Activated CD8-positive, alpha-beta T cell treated with anti-CD3 and anti-CD28 coated beads, Interleukin-2, amount 10 ng/mL, durations not matched to agents 7 days and 5 days (primary cell): Measurements from ENCODE around the gene ZCCHC24. TPM values are rescaled to one million over a fixed set of nuclear protein-coding genes. Genes with fewer than 3 reads are reported as not detected.

ENCODE experiments used
- ATAC-seq: fragments of 150-1000 bp; cut with Tn5 transposase; one replicate; pipeline ENCODE4 v1.10.0; 2021; ENCODE audit warnings: moderate library complexity
- CTCF ChIA-PET: fragments of 350-600 bp; sonication (Branson Sonifier 250); formaldehyde crosslinking; loops from one replicate; lab custom pipeline; 2021; ENCODE audit warnings: antibody characterized with exemption; lab: Charles Lee
- POLR2A ChIA-PET: fragments of 350-600 bp; sonication (Branson Sonifier 250); formaldehyde crosslinking; loops from one replicate; lab custom pipeline; 2021; ENCODE audit warnings: antibody characterized with exemption; lab: Charles Lee
- DNase-seq: peaks from one replicate; pipeline ENCODE4 v3.0.0-alpha.2; 2020
- H3K27ac Mint-ChIP-seq: one replicate; pipeline ENCODE4 v1.8.0; 2021; ENCODE audit warnings: mild to moderate bottlenecking, mixed read lengths
- H3K27me3 Mint-ChIP-seq: one replicate; pipeline ENCODE4 v1.8.0; 2021; ENCODE audit warnings: low read depth, mixed read lengths
- H3K36me3 Mint-ChIP-seq: one replicate; pipeline ENCODE4 v1.8.0; 2021; ENCODE audit warnings: low read depth, mixed read lengths
- H3K4me1 Mint-ChIP-seq: one replicate; pipeline ENCODE4 v1.8.0; 2021; ENCODE audit warnings: low read depth, mixed read lengths
- H3K4me3 Mint-ChIP-seq: one replicate; pipeline ENCODE4 v1.8.0; 2021; ENCODE audit warnings: mild to moderate bottlenecking, mixed read lengths
- H3K9me3 Mint-ChIP-seq: one replicate; pipeline ENCODE4 v1.8.0; 2022; ENCODE audit warnings: mixed read lengths; ENCODE audit not compliant: insufficient read depth
- total RNA-seq, 2 experiments: library from RNA; stranded (reverse); gene quantifications; one replicate each; pipeline ENCODE4 v1.2.3, GENCODE V29; 2021

ZCCHC24 gene
- total RNA-seq, 2 experiments from 2014 or later = 1.7 to 1.8 TPM

- Mint-ChIP-seq H3K9me3 (no peaks in the 10 kb centered on the region), H3K4me3 (no peak overlapping the region), H3K4me1 (peaks cover 3% of the 10 kb centered on the region), H3K27ac (no peak overlapping the region), H3K27me3 (peaks cover 18% of the 10 kb centered on the region), H3K36me3 (no peaks in the 10 kb centered on the region)
- ChIA-PET CTCF (no interaction called here), POLR2A (no interaction called here)
- DNase-seq (no peak), ATAC-seq (no peak)
These were observed 38.5 kb upstream of the ZCCHC24 start for GRCh38 chr10:79483948-79484347.

GRCh38 chr10:79483299-79483698, 37.9 kb upstream of the ZCCHC24 start:
- no peaks in the 10 kb centered on the region for H3K36me3 Mint-ChIP-seq
- H3K4me3 Mint-ChIP-seq = no peak overlapping the region
- ChIA-PET CTCF (interaction anchor here (1.9 to 2.8 kb wide), 2 partner anchors 15 to 109 kb away, joined by 4 to 9 read pairs; no protein-coding TSS in a partner anchor), POLR2A (interaction anchor here (1.0 kb wide), 1 partner anchor 218 kb away, joined by 3 read pairs; no protein-coding TSS in a partner anchor)
- no peak for ATAC-seq
- DNase-seq = no peak
- no peak overlapping the region for H3K27ac Mint-ChIP-seq
- H3K9me3 Mint-ChIP-seq = no peaks in the 10 kb centered on the region
- no peaks in the 10 kb centered on the region for H3K4me1 Mint-ChIP-seq
- H3K27me3 Mint-ChIP-seq = peaks cover 18% of the 10 kb centered on the region

GRCh38 chr10:79482741-79483140, 37.3 kb upstream of the ZCCHC24 start:
- no peak overlapping the region for H3K4me3 Mint-ChIP-seq
- ATAC-seq (no peak), DNase-seq (no peak)
- POLR2A ChIA-PET = interaction anchor here (1.0 kb wide), 1 partner anchor 217 kb away, joined by 3 read pairs; no protein-coding TSS in a partner anchor
- CTCF ChIA-PET = interaction anchor here (1.0 to 2.8 kb wide), 3 partner anchors 9 to 108 kb away, joined by 3 to 9 read pairs (median 4); no protein-coding TSS in a partner anchor
- H3K27ac Mint-ChIP-seq = no peak overlapping the region
- no peaks in the 10 kb centered on the region for H3K4me1 Mint-ChIP-seq
- no peaks in the 10 kb centered on the region for H3K9me3 Mint-ChIP-seq
- H3K36me3 Mint-ChIP-seq = no peaks in the 10 kb centered on the region
- peaks cover 18% of the 10 kb centered on the region for H3K27me3 Mint-ChIP-seq

- Mint-ChIP-seq H3K27ac (no peak overlapping the region), H3K27me3 (peaks cover 22% of the 10 kb centered on the region), H3K4me1 (no peaks in the 10 kb centered on the region), H3K4me3 (no peak overlapping the region), H3K9me3 (no peaks in the 10 kb centered on the region), H3K36me3 (no peaks in the 10 kb centered on the region)
- ChIA-PET CTCF (interaction anchor here (1.0 to 2.8 kb wide), 3 partner anchors 9 to 108 kb away, joined by 3 to 9 read pairs (median 4); no protein-coding TSS in a partner anchor), POLR2A (interaction anchor here (1.0 kb wide), 1 partner anchor 217 kb away, joined by 3 read pairs; no protein-coding TSS in a partner anchor)
- DNase-seq (no peak), ATAC-seq (no peak)
These were observed 36.9 kb upstream of the ZCCHC24 start for GRCh38 chr10:79482304-79482703.

GRCh38 chr10:79479283-79479909, 34.0 kb upstream of the ZCCHC24 start:
- no peaks in the 10 kb centered on the region for H3K36me3 Mint-ChIP-seq
- no peak overlapping the region for H3K4me3 Mint-ChIP-seq
- H3K9me3 Mint-ChIP-seq = no peaks in the 10 kb centered on the region
- no peak overlapping the region for H3K27ac Mint-ChIP-seq
- ATAC-seq (no peak), DNase-seq (no peak)
- H3K27me3 Mint-ChIP-seq = peaks cover 27% of the 10 kb centered on the region
- H3K4me1 Mint-ChIP-seq = no peaks in the 10 kb centered on the region
- ChIA-PET POLR2A (no interaction called here), CTCF (interaction anchor here (1.0 kb wide), 1 partner anchor 10 kb away, joined by 4 read pairs; no protein-coding TSS in a partner anchor)

GRCh38 chr10:79477456-79477855, 32.0 kb upstream of the ZCCHC24 start:
- Mint-ChIP-seq H3K27me3 (peaks cover 36% of the 10 kb centered on the region), H3K9me3 (no peaks in the 10 kb centered on the region), H3K4me3 (no peak overlapping the region), H3K4me1 (no peaks in the 10 kb centered on the region), H3K36me3 (no peaks in the 10 kb centered on the region), H3K27ac (no peak overlapping the region)
- ATAC-seq (no peak), DNase-seq (no peak)
- CTCF ChIA-PET = interaction anchor here (1.0 to 3.2 kb wide), 5 partner anchors 8 to 104 kb away, joined by 4 to 14 read pairs (median 5); no protein-coding TSS in a partner anchor
- POLR2A ChIA-PET = no interaction called here

- no peak for DNase-seq
- H3K36me3 Mint-ChIP-seq = no peaks in the 10 kb centered on the region
- no peak overlapping the region for H3K4me3 Mint-ChIP-seq
- ChIA-PET CTCF (interaction anchor here (2.5 to 3.2 kb wide), 2 partner anchors 9 to 11 kb away, joined by 10 to 14 read pairs; no protein-coding TSS in a partner anchor), POLR2A (no interaction called here)
- H3K9me3 Mint-ChIP-seq = no peaks in the 10 kb centered on the region
- peaks cover 35% of the 10 kb centered on the region for H3K27me3 Mint-ChIP-seq
- H3K27ac Mint-ChIP-seq = no peak overlapping the region
- no peak for ATAC-seq
- no peaks in the 10 kb centered on the region for H3K4me1 Mint-ChIP-seq
These were observed 31.2 kb upstream of the ZCCHC24 start for GRCh38 chr10:79476645-79477044.

GRCh38 chr10:79475877-79476276, 30.5 kb upstream of the ZCCHC24 start:
- H3K36me3 Mint-ChIP-seq = no peaks in the 10 kb centered on the region
- no peaks in the 10 kb centered on the region for H3K9me3 Mint-ChIP-seq
- DNase-seq (no peak), ATAC-seq (no peak)
- POLR2A ChIA-PET = no interaction called here
- no peaks in the 10 kb centered on the region for H3K4me1 Mint-ChIP-seq
- CTCF ChIA-PET = interaction anchor here (1.5 to 3.2 kb wide), 4 partner anchors 8 to 102 kb away, joined by 3 to 17 read pairs (median 12); no protein-coding TSS in a partner anchor
- no peak overlapping the region for H3K27ac Mint-ChIP-seq
- peaks cover 33% of the 10 kb centered on the region for H3K27me3 Mint-ChIP-seq
- H3K4me3 Mint-ChIP-seq = no peak overlapping the region

- Mint-ChIP-seq H3K4me3 (no peak overlapping the region), H3K36me3 (no peaks in the 10 kb centered on the region), H3K27me3 (peaks cover 29% of the 10 kb centered on the region), H3K9me3 (no peaks in the 10 kb centered on the region), H3K4me1 (no peaks in the 10 kb centered on the region), H3K27ac (no peak overlapping the region)
- CTCF ChIA-PET = interaction anchor here (1.5 to 3.2 kb wide), 4 partner anchors 7 to 101 kb away, joined by 3 to 17 read pairs (median 12); no protein-coding TSS in a partner anchor
- POLR2A ChIA-PET = no interaction called here
- DNase-seq (no peak), ATAC-seq (no peak)
These were observed 29.8 kb upstream of the ZCCHC24 start for GRCh38 chr10:79475119-79475653.

GRCh38 chr10:79473496-79474095, 28.2 kb upstream of the ZCCHC24 start:
- no peak overlapping the region for H3K27ac Mint-ChIP-seq
- H3K4me1 Mint-ChIP-seq = no peaks in the 10 kb centered on the region
- no peaks in the 10 kb centered on the region for H3K9me3 Mint-ChIP-seq
- H3K27me3 Mint-ChIP-seq = peaks cover 24% of the 10 kb centered on the region
- CTCF ChIA-PET = interaction anchor here (2.9 kb wide), 1 partner anchor 100 kb away, joined by 17 read pairs; no protein-coding TSS in a partner anchor
- POLR2A ChIA-PET = interaction anchor here (1.0 kb wide), 1 partner anchor 33 kb away, joined by 3 read pairs; no protein-coding TSS in a partner anchor
- DNase-seq (no peak), ATAC-seq (no peak)
- H3K36me3 Mint-ChIP-seq = no peaks in the 10 kb centered on the region
- H3K4me3 Mint-ChIP-seq = no peak overlapping the region

- POLR2A ChIA-PET = no interaction called here
These were observed 27.5 kb upstream of the ZCCHC24 start for GRCh38 chr10:79472951-79473350.

More at GRCh38 chr10:79472951-79473350, 27.5 kb upstream of the ZCCHC24 start:
- Mint-ChIP-seq H3K4me3 (no peak overlapping the region), H3K27ac (no peak overlapping the region), H3K9me3 (no peaks in the 10 kb centered on the region), H3K36me3 (no peaks in the 10 kb centered on the region), H3K27me3 (peaks cover 24% of the 10 kb centered on the region), H3K4me1 (no peaks in the 10 kb centered on the region)
- DNase-seq (no peak), ATAC-seq (no peak)
- CTCF ChIA-PET = no interaction called here
